Uterus (tissue), 4 donors: ENCODE data around the gene IL26. TPM values are rescaled to one million over a fixed set of nuclear protein-coding genes. Genes with fewer than 3 reads are reported as not detected.

Experiments
- DNase-seq, 2 donors: peaks; one replicate each; pipeline ENCODE4 v3.0.0-alpha.2; 2019 to 2020
- H3K27ac ChIP-seq, 2 donors: fragments of 200-600 bp; sonication (generic); 1 replicate in 1 of 2; 2 replicates in 1 of 2; pipeline ENCODE4 v1.5.1; 2016 to 2018
- H3K27me3 ChIP-seq, 2 donors: fragments of 200-600 bp; sonication (generic); one replicate each; pipeline ENCODE4 v1.5.1; 2018 to 2019; ENCODE audit warnings: control low read depth in 1 of 2
- H3K36me3 ChIP-seq, 2 donors: fragments of 200-600 bp; sonication (generic); one replicate each; pipeline ENCODE4 v1.5.1; 2019; ENCODE audit warnings: control low read depth in 1 of 2
- H3K4me1 ChIP-seq, 2 donors: fragments of 200-600 bp; sonication (generic); one replicate each; pipeline ENCODE4 v1.5.1; 2018 to 2019; ENCODE audit warnings: control low read depth in 1 of 2
- H3K4me3 ChIP-seq, 2 donors: fragments of 200-600 bp; sonication (generic); 1 replicate in 1 of 2; 2 replicates in 1 of 2; pipeline ENCODE4 v1.5.1; 2018 to 2019; ENCODE audit warnings: mild to moderate bottlenecking in 1 of 2
- H3K9me3 ChIP-seq, 2 donors: fragments of 200-600 bp; sonication (generic); one replicate each; pipeline ENCODE4 v1.5.1; 2019; ENCODE audit warnings: control low read depth in 1 of 2
- CTCF ChIP-seq, 4 experiments: fragments of 200-600 bp in 2 of 4; fragments of 450-650 bp in 2 of 4; sonication (generic) in 2 of 4; IDR thresholded peaks; one replicate each; pipeline ENCODE4 v1.5.1; 2016 to 2019; ENCODE audit warnings: antibody characterized with exemption in 4 of 4, mild to moderate bottlenecking in 2 of 4, moderate library complexity in 1 of 4
- POLR2A ChIP-seq, 2 donors: fragments of 450-650 bp; IDR thresholded peaks; one replicate each; pipeline ENCODE4 v1.6.1; 2016; ENCODE audit warnings: antibody characterized with exemption in 2 of 2, mild to moderate bottlenecking in 1 of 2, moderate library complexity in 1 of 2
- intact Hi-C: fragments of 100-400 bp; cut with DNase I; formaldehyde crosslinking; loops from one replicate; pipeline ENCODE4 v1.15.1; 2023; ENCODE audit warnings: low total_unique reads
- total RNA-seq, 4 donors: library from RNA; depleted of rRNA in 3 of 4; stranded (reverse); fragments of >200 nt in 3 of 4; gene quantifications; one replicate each; pipeline versions ENCODE4 v1.1.0 to v1.2.4, GENCODE V29; 2014 to 2023
- donor health status: DM: yes; HTN: yes; CAD: no.

IL26 gene
- total RNA-seq, 4 donors from 2014 or later, result not detected

GRCh38 chr12:68261896-68262295, 36.3 kb upstream of the IL26 start:
- no peak overlapping the region for H3K27ac ChIP-seq
- DNase-seq, result no peak
- no peaks in the 10 kb centered on the region for H3K4me1 ChIP-seq
- H3K27me3 ChIP-seq, result no peaks in the 10 kb centered on the region
- no peaks in the 10 kb centered on the region for H3K36me3 ChIP-seq
- intact Hi-C loops, result no loop called here
- no peak for TF ChIP-seq POLR2A (IDR thresholded peaks at IDR 0.05)
- no peak overlapping the region for H3K4me3 ChIP-seq
- no peaks in the 10 kb centered on the region for H3K9me3 ChIP-seq

- no peaks in the 10 kb centered on the region for H3K9me3 ChIP-seq
- H3K4me3 ChIP-seq, result no peak overlapping the region
- TF ChIP-seq CTCF (IDR thresholded peaks at IDR 0.05), result no peak
- intact Hi-C loops, result no loop called here
- H3K27me3 ChIP-seq, result no peaks in the 10 kb centered on the region
- H3K36me3 ChIP-seq, result no peaks in the 10 kb centered on the region
- no peak overlapping the region for H3K27ac ChIP-seq
- DNase-seq, result no peak
- H3K4me1 ChIP-seq, result no peaks in the 10 kb centered on the region
Measured at GRCh38 chr12:68260153-68260552, 34.5 kb upstream of the IL26 start.

GRCh38 chr12:68259318-68259940, 33.8 kb upstream of the IL26 start:
- intact Hi-C loops, result no loop called here
- TF ChIP-seq POLR2A (IDR thresholded peaks at IDR 0.05) (no peak), CTCF (IDR thresholded peaks at IDR 0.05) (no peak)
- no peak for DNase-seq
- H3K4me1 ChIP-seq, result no peaks in the 10 kb centered on the region
- H3K36me3 ChIP-seq, result no peaks in the 10 kb centered on the region
- no peaks in the 10 kb centered on the region for H3K27me3 ChIP-seq
- H3K9me3 ChIP-seq, result no peaks in the 10 kb centered on the region
- no peak overlapping the region for H3K27ac ChIP-seq
- no peak overlapping the region for H3K4me3 ChIP-seq

GRCh38 chr12:68253504-68253903, 27.9 kb upstream of the IL26 start, which contains the start of gene IL22:
Gene IL22, minus strand, starts transcription at chr12:68253604. Its CDS starts 156 bp downstream, at chr12:68253448.
- intact Hi-C loops, result no loop called here
- H3K9me3 ChIP-seq, result no peaks in the 10 kb centered on the region
- DNase-seq, result no peak
- H3K36me3 ChIP-seq, result no peaks in the 10 kb centered on the region
- H3K4me1 ChIP-seq, result no peaks in the 10 kb centered on the region
- H3K4me3 ChIP-seq, result no peak within 1 kb of the TSS
- TF ChIP-seq CTCF (IDR thresholded peaks at IDR 0.05) (no peak), POLR2A (IDR thresholded peaks at IDR 0.05) (no peak)
- no peaks in the 10 kb centered on the region for H3K27me3 ChIP-seq
- no peak within 1 kb of the TSS for H3K27ac ChIP-seq

GRCh38 chr12:68252077-68252476, 26.5 kb upstream of the IL26 start:
- TF ChIP-seq CTCF (IDR thresholded peaks at IDR 0.05) (no peak), POLR2A (IDR thresholded peaks at IDR 0.05) (no peak)
- Histone ChIP-seq H3K9me3 (no peaks in the 10 kb centered on the region), H3K27ac (no peak overlapping the region), H3K36me3 (no peaks in the 10 kb centered on the region), H3K4me3 (no peak overlapping the region), H3K27me3 (no peaks in the 10 kb centered on the region), H3K4me1 (no peaks in the 10 kb centered on the region)
- DNase-seq, result no peak
- intact Hi-C loops, result no loop called here

- intact Hi-C loops, result no loop called here
- Histone ChIP-seq H3K27me3 (no peaks in the 10 kb centered on the region), H3K4me3 (no peak overlapping the region), H3K4me1 (no peaks in the 10 kb centered on the region), H3K36me3 (no peaks in the 10 kb centered on the region), H3K27ac (no peak overlapping the region), H3K9me3 (no peaks in the 10 kb centered on the region)
- TF ChIP-seq POLR2A (IDR thresholded peaks at IDR 0.05) (no peak), CTCF (IDR thresholded peaks at IDR 0.05) (no peak)
- no peak for DNase-seq
Measured at GRCh38 chr12:68250454-68250853, 24.8 kb upstream of the IL26 start.
